Measurements from ENCODE around the gene GBP3.
"Not testable (repeated sequence)": the region's sequence is repeated elsewhere in the genome, so short reads cannot be mapped to it uniquely, and the experiment has no call there.

Gene GBP3

GRCh38 chr1:88974616-88975172 is 48.0 kb downstream of the GBP3 start:
- DNase-seq = not testable (repeated sequence)

DNA sequence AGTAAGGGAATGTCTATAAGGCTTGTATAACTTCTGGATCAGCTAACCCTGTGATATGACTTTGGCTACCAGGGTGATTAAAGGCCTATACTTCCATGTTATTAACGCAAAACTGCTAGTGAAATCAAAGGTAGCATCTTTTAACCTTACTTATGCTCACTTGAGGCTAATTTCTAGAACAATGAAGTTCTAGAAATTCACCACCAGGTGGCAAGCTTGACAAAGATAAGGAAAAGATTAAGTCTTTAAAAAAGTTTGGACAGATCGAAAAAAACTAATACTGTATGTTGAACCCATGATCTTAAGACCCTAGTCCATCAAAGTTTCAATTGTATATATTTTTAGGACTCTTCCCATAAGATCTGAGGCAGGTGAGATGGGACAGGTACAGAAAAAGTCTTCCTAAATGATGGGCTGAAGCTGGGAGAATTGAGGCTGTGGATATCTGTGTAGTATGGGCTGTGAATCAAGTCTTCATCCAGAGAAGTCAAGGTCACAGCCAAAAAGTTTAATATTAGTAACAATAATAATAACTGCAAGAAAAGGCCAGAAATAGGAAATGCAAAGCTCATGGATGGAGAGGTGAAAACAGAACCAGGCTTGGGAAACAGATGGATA is 49.0 kb downstream of the GBP3 start:
- no peak for DNase-seq

- DNase-seq = no peak
Observed at GRCh38 chr1:88961647-88962275, 60.9 kb downstream of the GBP3 start.

DNA sequence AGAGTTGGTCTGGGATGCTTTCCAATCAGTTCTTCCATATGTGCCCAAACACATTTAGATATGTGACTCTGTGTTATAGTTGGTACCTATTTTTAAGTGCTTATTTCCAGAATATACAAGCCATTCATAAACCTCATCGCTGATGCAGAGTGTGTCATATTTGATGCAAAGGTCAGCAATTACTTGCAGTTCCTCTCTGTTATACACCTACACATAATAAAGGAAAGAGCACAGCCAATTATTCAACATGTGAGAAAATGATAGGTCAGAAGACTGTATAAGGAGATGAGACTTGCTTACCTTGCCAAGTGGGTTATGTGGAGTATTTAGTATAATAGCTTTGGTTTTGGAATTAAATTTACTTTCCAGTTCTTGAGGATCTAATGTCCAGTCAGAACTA is 61.6 kb downstream of the GBP3 start:
- DNase-seq = no peak

Data from retina (tissue), 1 donor.